Kidney (tissue), 14 donors: ENCODE measurements around the gene TET3. TPM values are rescaled to one million over a fixed set of nuclear protein-coding genes. Genes with fewer than 3 reads are reported as not detected.
A peak's percentile ranks its signal among the peaks of the same experiment; 100 is the strongest.

Source experiments
- DNase-seq, 5 donors: peaks; one replicate each; pipeline ENCODE4 v3.0.0-alpha.2; 2013 to 2020
- FAIRE-seq: peaks from 2 replicates; lab custom pipeline; 2012; peaks lifted over from hg19 to GRCh38; lab: Jason Lieb, UNC
- H3K27ac ChIP-seq, 2 donors: one replicate each; pipeline ENCODE4 v1.7.0; 2013; ENCODE audit warnings: low read depth in 2 of 2, low read length in 2 of 2, inconsistent platforms in 1 of 2
- H3K27me3 ChIP-seq: one replicate; pipeline ENCODE4 v1.7.1; 2013; ENCODE audit warnings: low read length, inconsistent platforms; ENCODE audit not compliant: control insufficient read depth, insufficient read depth
- H3K36me3 ChIP-seq, 3 donors: one replicate each; pipeline versions ENCODE4 v1.7.0 to v1.7.1; 2013; ENCODE audit warnings: low read length in 3 of 3, control low read depth in 1 of 3, inconsistent platforms in 1 of 3; ENCODE audit not compliant: insufficient read depth in 3 of 3, control insufficient read depth in 2 of 3
- H3K4me1 ChIP-seq, 3 donors: one replicate each; pipeline versions ENCODE4 v1.7.0 to v1.7.1; 2013; ENCODE audit warnings: low read length in 3 of 3, inconsistent platforms in 1 of 3, low read depth in 1 of 3; ENCODE audit not compliant: control insufficient read depth in 2 of 3, insufficient read depth in 2 of 3
- H3K4me3 ChIP-seq, 3 donors: one replicate each; pipeline versions ENCODE4 v1.7.0 to v1.8.1; 2013; ENCODE audit warnings: low read length in 3 of 3, control low read depth in 1 of 3, inconsistent platforms in 1 of 3
- H3K9ac ChIP-seq, 3 donors: one replicate each; pipeline versions ENCODE4 v1.7.0 to v1.7.1; 2013; ENCODE audit warnings: low read length in 3 of 3, control low read depth in 1 of 3, inconsistent platforms in 1 of 3
- H3K9me3 ChIP-seq, 3 donors: one replicate each; pipeline versions ENCODE4 v1.7.0 to v1.7.1; 2013; ENCODE audit warnings: low read length in 3 of 3, control low read depth in 1 of 3, inconsistent platforms in 1 of 3; ENCODE audit not compliant: control insufficient read depth in 2 of 3, insufficient read depth in 1 of 3
- intact Hi-C: fragments of 100-400 bp; cut with DNase I; formaldehyde crosslinking; loops from one replicate; pipeline ENCODE4 v1.11.1; 2022
- polyA plus RNA-seq: library from polyadenylated mRNA; stranded (reverse); fragments of 350-450 nt; fragmentation: Illumina TruSeq; extraction: RNeasy Lipid Tissue Mini Kit (QIAGEN cat#74804); gene quantifications from one replicate; pipeline ENCODE4 v1.2.3, GENCODE V29; 2014; ENCODE audit warnings: low read depth, low replicate concordance; ENCODE audit not compliant: insufficient read depth
- total RNA-seq: library from RNA; stranded (reverse); fragmentation: NEBNext Ultra II Directional; extraction: Animal tissue kit (Norgen Biotek cat#: 25700); gene quantifications from one replicate; pipeline ENCODE4 v1.2.1, GENCODE V29; 2021
- TF ChIP-seq, protein P1 (sequence below): IDR thresholded peaks from 3 replicates; pipeline ENCODE4 v1.5.1; 2012; ENCODE audit warnings: mild to moderate bottlenecking, moderate library complexity, borderline replicate concordance; ENCODE audit not compliant: insufficient read depth; ENCODE audit errors: extremely low read depth
- donor health status: control.
- donor health status: control.
- donor health status: control.
- donor health status: control.
- donor health status: control.
- donor health status: DM: yes; HTN: yes; CAD: no.
- donor health status: Normal renal cell carcinoma (clear cell type).

The TET3 gene
- total and polyA plus RNA-seq, 2 donors from 2014 or later, result 0.52 to 13.1 TPM

DNA sequence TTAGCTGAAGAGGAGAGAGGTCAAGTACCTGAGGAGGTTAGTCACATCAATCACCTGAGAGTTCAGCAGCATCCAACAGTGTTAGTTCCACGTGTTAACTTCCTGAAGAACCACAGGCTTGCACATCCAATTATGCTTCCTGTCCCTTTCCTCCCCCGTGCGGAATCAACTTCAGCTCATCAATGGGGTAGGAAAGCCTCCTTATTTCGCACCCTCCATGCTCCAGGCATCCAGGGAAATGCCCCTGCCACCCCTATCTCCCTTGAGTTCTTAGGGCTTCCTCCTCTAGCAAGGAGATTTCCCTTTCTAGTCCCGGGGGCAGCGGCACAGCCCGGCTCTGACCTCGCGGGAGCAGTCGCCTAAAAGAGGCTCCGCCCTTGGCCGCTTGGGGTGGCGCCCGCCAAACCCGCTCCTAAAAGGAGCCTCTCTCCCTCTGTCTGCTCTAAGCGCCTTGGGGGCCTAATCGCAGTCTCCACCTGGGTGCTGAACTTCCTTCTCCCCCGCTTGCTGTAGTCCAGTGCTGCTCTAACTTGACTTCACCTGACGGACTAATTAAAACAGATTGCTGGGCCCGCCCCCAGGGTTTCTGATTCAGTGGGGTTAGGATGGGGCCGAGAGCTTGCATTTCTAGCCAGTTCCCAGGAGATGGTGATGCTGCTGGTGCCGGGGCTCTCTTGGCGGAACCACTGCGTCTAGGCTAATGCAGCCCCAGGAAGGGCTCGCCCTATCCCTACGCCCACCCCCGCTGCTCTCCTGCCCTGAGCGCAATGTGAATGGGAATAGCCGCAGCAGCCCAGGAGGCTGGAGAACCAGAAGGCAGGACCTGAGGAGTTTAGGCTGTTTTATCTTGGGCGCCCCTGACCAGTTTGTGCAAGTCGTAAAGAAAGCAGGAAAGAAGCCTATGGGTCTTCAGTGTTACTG, 3.4 kb upstream of the TET3 start:
- TF ChIP-seq, protein P1, sequence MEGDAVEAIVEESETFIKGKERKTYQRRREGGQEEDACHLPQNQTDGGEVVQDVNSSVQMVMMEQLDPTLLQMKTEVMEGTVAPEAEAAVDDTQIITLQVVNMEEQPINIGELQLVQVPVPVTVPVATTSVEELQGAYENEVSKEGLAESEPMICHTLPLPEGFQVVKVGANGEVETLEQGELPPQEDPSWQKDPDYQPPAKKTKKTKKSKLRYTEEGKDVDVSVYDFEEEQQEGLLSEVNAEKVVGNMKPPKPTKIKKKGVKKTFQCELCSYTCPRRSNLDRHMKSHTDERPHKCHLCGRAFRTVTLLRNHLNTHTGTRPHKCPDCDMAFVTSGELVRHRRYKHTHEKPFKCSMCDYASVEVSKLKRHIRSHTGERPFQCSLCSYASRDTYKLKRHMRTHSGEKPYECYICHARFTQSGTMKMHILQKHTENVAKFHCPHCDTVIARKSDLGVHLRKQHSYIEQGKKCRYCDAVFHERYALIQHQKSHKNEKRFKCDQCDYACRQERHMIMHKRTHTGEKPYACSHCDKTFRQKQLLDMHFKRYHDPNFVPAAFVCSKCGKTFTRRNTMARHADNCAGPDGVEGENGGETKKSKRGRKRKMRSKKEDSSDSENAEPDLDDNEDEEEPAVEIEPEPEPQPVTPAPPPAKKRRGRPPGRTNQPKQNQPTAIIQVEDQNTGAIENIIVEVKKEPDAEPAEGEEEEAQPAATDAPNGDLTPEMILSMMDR, result no peak
- FAIRE-seq (no peak), DNase-seq (peak in 4 of 5 donors; percentile 43 to 82 (median 60))
- Histone ChIP-seq H3K4me3 (peak overlapping the region in 2 of 3 donors; percentile 10 to 51), H3K4me1 (peaks cover 0 to 24% (median 5%) of the 10 kb centered on the region in 3 donors), H3K9me3 (no peaks in the 10 kb centered on the region), H3K9ac (peak overlapping the region in 1 of 3 donors; percentile 53), H3K36me3 (no peaks in the 10 kb centered on the region), H3K27ac (no peak overlapping the region), H3K27me3 (peaks cover 8% of the 10 kb centered on the region)
- intact Hi-C loops, result no loop called here

DNA sequence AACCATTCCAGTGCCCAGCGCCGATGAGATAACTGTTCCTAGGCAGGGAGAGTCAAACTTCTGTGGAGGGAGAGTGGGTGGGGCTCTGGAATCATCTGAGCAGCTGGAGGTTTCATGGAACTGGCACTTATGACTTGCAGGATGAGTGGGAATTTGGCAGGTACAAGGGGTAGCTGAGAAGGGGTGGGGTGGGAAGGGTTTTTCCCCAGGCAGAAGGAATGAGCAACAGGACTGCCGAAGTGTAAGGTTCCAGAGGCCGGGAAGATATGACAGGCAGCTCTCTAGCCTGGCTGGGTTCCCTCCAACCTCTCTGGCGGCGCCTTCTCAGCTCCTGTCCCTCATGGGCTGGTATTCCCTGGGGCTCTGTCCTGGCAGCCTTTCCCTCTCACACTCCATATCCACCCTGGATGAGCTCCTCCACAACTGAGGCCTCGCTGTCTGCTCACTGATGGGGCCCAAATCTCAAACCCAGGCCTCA, 2.5 kb upstream of the TET3 start:
- no peaks in the 10 kb centered on the region for H3K9me3 ChIP-seq
- DNase-seq, result no peak
- intact Hi-C loops, result no loop called here
- H3K4me1 ChIP-seq, result peaks cover 0 to 29% (median 5%) of the 10 kb centered on the region in 3 donors
- TF ChIP-seq, protein P1, result no peak
- no peak overlapping the region for H3K27ac ChIP-seq
- no peak for FAIRE-seq
- H3K9ac ChIP-seq, result no peak overlapping the region
- H3K4me3 ChIP-seq, result no peak overlapping the region
- H3K27me3 ChIP-seq, result peaks cover 8% of the 10 kb centered on the region
- H3K36me3 ChIP-seq, result no peaks in the 10 kb centered on the region

DNA sequence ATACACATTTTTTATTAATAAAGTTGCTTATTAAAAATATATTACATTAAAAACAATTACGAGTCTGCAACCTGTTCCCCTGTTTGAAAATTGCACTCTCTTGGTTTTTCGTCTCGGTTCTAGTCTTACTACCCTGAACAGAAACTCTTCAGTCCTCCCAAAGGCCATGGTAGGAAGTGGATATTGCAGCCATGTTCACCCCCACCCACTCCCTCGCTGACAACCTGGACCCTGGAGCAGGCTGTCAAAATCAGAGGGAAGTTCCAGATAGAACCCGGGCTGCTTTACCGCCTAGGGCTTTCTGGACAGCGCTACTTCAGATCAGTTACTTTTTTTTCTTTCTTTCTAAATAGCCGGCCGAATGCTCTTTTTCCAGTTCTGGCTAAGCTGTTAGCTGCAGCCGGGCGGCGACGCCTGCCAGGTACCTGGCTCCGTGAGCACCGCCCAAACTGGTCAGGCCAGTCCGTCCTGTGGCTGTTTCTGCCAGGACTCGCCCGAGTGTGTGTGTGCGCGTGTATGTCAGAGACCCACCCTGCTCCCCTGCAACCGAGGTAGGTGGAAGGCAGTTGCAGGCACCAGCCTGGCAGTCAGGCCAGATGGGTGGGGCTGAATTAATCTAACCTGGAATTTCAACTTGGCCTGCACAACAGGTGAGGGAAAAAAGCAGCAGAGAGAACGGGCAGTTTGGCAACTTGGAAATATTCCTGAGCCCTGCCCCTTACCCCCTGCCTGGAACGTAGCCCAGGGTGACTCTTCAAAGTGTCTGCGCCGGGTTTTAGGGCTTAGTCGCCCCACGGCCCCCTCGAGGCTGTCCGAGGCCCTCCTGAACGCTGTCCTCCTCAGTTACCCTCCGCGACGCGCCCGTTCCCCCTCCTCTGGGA, 1.1 kb upstream of the TET3 start:
- intact Hi-C loops, result no loop called here
- Histone ChIP-seq H3K4me3 (peak overlapping the region; percentile 36 to 63 (median 46)), H3K27ac (peak overlapping the region; percentile 89 to 94), H3K9ac (peak overlapping the region in 2 of 3 donors; percentile 43 to 67), H3K27me3 (peaks cover 8% of the 10 kb centered on the region), H3K36me3 (no peaks in the 10 kb centered on the region), H3K9me3 (no peaks in the 10 kb centered on the region), H3K4me1 (peaks cover 0 to 41% (median 9%) of the 10 kb centered on the region in 3 donors)
- TF ChIP-seq, protein P1, result no peak
- DNase-seq (peak; percentile 90 to 97 (median 92)), FAIRE-seq (no peak)
